ENCODE results near the gene ETFBKMT. TPM values are rescaled to one million over a fixed set of nuclear protein-coding genes. Genes with fewer than 3 reads are reported as not detected.

Gene ETFBKMT
- polyA plus RNA-seq, 1 donor (not counting 4 experiments of a cell fraction or from before 2014, with no cell fraction given), result 1.4 TPM

DNA sequence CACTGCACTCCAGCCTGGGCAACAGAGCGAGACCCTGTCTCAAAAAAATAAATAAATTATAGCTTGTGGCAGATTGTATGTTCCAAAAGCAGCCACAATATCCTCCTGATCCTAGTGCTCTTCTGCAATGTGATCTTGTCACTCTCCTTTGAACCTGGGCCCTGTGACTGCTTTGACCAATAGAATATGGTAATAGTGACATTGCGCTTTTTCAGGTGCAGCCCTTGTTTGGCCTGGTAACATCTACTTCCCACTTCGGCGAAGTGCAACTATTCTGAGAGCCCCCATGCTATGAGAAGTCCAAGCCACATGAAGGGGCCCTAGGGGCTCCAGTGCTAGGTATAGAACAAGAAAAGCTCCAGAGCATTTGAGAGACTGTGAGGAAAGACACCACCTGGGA, 37.5 kb upstream of the ETFBKMT start:
- Histone ChIP-seq H3K36me3 (ENCODE audit: control insufficient read depth in 2 of 2, extremely low read depth in 1 of 2, insufficient read depth in 2 of 2, low read length in 2 of 2) (no peaks in the 10 kb centered on the region), H3K9me1 (ENCODE audit: control insufficient read depth, extremely low read depth, insufficient read depth, low read length) (no peaks in the 10 kb centered on the region), H4K20me1 (ENCODE audit: control insufficient read depth, extremely low read depth, insufficient read depth, low read length) (no peaks in the 10 kb centered on the region), H3K79me2 (ENCODE audit: control insufficient read depth, insufficient read depth, low read length) (no peaks in the 10 kb centered on the region), H3K4me1 (ENCODE audit: control insufficient read depth, extremely low read depth, insufficient read depth, low read length) (no peaks in the 10 kb centered on the region), H3K9me3 (ENCODE audit: control insufficient read depth, low read depth, low read length) (no peaks in the 10 kb centered on the region), H3K27me3 (ENCODE audit: control insufficient read depth, extremely low read depth, insufficient read depth, low read length) (no peaks in the 10 kb centered on the region), H3K4me2 (ENCODE audit: control insufficient read depth, extremely low read depth, insufficient read depth, low read depth, low read length) (no peak overlapping the region), H3K27ac (ENCODE audit: control insufficient read depth, insufficient read depth, low read length) (no peak overlapping the region), H3K9ac (ENCODE audit: control insufficient read depth, extremely low read depth, insufficient read depth, low read length) (no peak overlapping the region), H3K4me3 (ENCODE audit: control insufficient read depth in 2 of 3, extremely low read depth in 1 of 3, insufficient read depth in 2 of 3, low read depth in 1 of 3, low read length in 3 of 3) (no peak overlapping the region), H2AFZ (ENCODE audit: control insufficient read depth, low read length) (no peak overlapping the region)
- DNase-seq (ENCODE audit: low read depth, low spot score), result no peak
- TF ChIP-seq CTCF (optimal IDR thresholded peaks at IDR 0.05 in 1 of 3, IDR thresholded peaks at IDR 0.05 in 1 of 3, conservative IDR thresholded peaks at IDR 0.05 in 1 of 3; ENCODE audit: extremely low read depth in 1 of 3, insufficient read depth in 2 of 3, low read length in 3 of 3) (no peak), EZH2 (IDR thresholded peaks at IDR 0.05; ENCODE audit: low read length) (no peak)
- dilution Hi-C loops (cut with MboI; ENCODE audit: extremely low pct_ligation_motif_present, low sequenced_read_pairs), result no loop called here
- FAIRE-seq, result no peak

- TF ChIP-seq EZH2 (IDR thresholded peaks at IDR 0.05; ENCODE audit: low read length), result no peak
- no peak for TF ChIP-seq CTCF (optimal IDR thresholded peaks at IDR 0.05 in 1 of 3, IDR thresholded peaks at IDR 0.05 in 1 of 3, conservative IDR thresholded peaks at IDR 0.05 in 1 of 3; ENCODE audit: extremely low read depth in 1 of 3, insufficient read depth in 2 of 3, low read length in 3 of 3)
- no peak overlapping the region for H3K4me2 ChIP-seq (ENCODE audit: control insufficient read depth, extremely low read depth, insufficient read depth, low read depth, low read length)
- no peak overlapping the region for H3K9ac ChIP-seq (ENCODE audit: control insufficient read depth, extremely low read depth, insufficient read depth, low read length)
- H3K27ac ChIP-seq (ENCODE audit: control insufficient read depth, insufficient read depth, low read length), result no peak overlapping the region
- no peaks in the 10 kb centered on the region for H4K20me1 ChIP-seq (ENCODE audit: control insufficient read depth, extremely low read depth, insufficient read depth, low read length)
- H3K4me3 ChIP-seq (ENCODE audit: control insufficient read depth in 2 of 3, extremely low read depth in 1 of 3, insufficient read depth in 2 of 3, low read depth in 1 of 3, low read length in 3 of 3), result no peak overlapping the region
- no peaks in the 10 kb centered on the region for H3K9me3 ChIP-seq (ENCODE audit: control insufficient read depth, low read depth, low read length)
- DNase-seq (ENCODE audit: low read depth, low spot score), result no peak
- no peaks in the 10 kb centered on the region for H3K27me3 ChIP-seq (ENCODE audit: control insufficient read depth, extremely low read depth, insufficient read depth, low read length)
- no peaks in the 10 kb centered on the region for H3K9me1 ChIP-seq (ENCODE audit: control insufficient read depth, extremely low read depth, insufficient read depth, low read length)
- H3K79me2 ChIP-seq (ENCODE audit: control insufficient read depth, insufficient read depth, low read length), result no peaks in the 10 kb centered on the region
- no peak for FAIRE-seq
- H2AFZ ChIP-seq (ENCODE audit: control insufficient read depth, low read length), result no peak overlapping the region
- dilution Hi-C loops (cut with MboI; ENCODE audit: extremely low pct_ligation_motif_present, low sequenced_read_pairs), result no loop called here
- H3K36me3 ChIP-seq (ENCODE audit: control insufficient read depth in 2 of 2, extremely low read depth in 1 of 2, insufficient read depth in 2 of 2, low read length in 2 of 2), result no peaks in the 10 kb centered on the region
- no peaks in the 10 kb centered on the region for H3K4me1 ChIP-seq (ENCODE audit: control insufficient read depth, extremely low read depth, insufficient read depth, low read length)
Observed at GRCh38 chr12:31626270-31626995, 33.1 kb upstream of the ETFBKMT start.

Measured in keratinocyte (primary cell).